Measurements from ENCODE around the gene MTF1.

GRCh38 chr1:37840711-37841110 lies 18.7 kb downstream of the MTF1 start:
- no peak for TF ChIP-seq CTCF (IDR thresholded peaks at IDR 0.05)
- no peak for TF ChIP-seq EP300 (IDR thresholded peaks at IDR 0.05)
